Activated T-cell treated with anti-CD3 and anti-CD28 coated beads, Interleukin-2, amount 50 U/mL, for 72 hours (primary cell): ENCODE measurements around the gene PTTG2. TPM values are rescaled to one million over a fixed set of nuclear protein-coding genes. Genes with fewer than 3 reads are reported as not detected.

Experiments used
- total RNA-seq, 2 donors: library from RNA; stranded (reverse); gene quantifications; one replicate each; pipeline ENCODE4 v1.2.3, GENCODE V29; 2022

PTTG2 gene
- total RNA-seq, 2 donors from 2014 or later = not detected

Other genes with a start within 250 kb of the PTTG2 start
- gene PGM2, start 133.7 kb upstream of the PTTG2 start, total RNA-seq = 10 to 100 TPM; 40.2 to 41.5 TPM
- 10 to 100 TPM; 58.0 to 68.7 TPM for gene TBC1D1, start 69.3 kb upstream of the PTTG2 start, total RNA-seq